ENCODE results near the gene PIP5K1B.
"Not testable (repeated sequence)": the region's sequence is repeated elsewhere in the genome, so short reads cannot be mapped to it uniquely, and the experiment has no call there.

Gene PIP5K1B

DNA sequence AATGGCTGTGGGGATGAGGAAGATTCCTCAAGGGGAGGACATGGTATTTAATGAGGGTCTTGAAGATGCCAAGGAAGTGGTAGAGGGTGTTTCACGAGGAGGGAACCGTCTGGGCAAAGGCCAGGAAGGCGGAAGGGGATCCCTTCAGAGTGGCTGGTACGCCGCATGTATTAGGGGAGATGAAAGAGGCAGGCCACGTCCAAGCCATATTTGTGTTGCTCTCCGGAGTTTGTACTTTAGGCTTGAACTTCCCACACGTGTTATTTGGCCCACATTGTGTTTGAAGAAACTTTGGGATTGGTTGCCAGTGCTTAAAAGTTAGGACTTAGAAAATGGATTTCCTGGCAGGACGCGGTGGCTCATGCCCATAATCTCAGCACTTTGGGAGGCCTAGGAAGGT is 331.8 kb downstream of the PIP5K1B start:
- DNase-seq, result no peak

GRCh38 chr9:69040646-69041045 is 335.6 kb downstream of the PIP5K1B start:
- no peak for DNase-seq

DNA sequence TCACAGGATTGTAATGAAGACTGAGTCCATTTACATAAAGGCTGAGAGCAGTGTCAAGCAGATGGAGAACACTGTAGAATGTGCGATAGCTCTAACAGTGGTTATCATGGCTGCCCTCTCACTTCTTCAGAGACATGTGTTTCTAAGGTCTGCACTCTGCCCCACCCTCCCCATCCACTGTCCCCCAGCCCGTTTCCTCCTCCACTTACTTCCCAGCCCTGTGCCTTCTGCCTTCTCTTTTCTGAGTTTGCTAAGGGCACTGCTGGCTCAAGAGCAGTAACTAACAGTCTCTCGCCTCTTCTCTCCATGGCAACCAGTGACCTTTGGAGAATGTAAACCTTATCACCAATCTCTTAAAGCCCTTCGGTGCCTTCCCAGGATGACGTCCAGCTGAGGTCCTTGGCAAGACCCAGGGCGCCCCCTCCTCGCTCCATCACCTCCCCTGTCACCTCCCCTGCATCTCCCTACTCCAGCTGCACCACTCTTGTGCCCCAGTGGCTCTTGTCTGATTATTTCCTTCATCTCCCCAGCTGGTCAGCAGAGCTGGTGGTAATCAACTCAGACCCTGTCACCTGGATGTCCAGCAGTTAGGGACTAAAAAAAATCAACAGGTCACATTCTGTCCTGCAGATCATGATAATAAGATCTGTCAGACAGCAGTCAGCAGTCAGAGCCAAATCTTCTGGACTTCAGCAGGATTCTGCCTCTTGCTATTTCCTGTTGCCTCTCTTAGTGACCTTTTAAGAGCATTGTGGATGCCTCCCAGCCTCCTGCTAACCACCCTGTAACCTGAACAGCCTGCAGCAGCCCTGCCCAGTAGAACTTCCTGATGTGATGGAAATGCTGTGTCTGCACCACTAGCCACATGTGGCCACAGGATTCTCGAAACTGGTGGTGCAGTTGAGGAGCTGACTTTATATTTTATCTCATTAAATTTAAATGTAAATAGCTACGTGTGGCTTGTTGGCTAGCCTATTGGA is 339.5 kb downstream of the PIP5K1B start:
- no peak for DNase-seq

DNA sequence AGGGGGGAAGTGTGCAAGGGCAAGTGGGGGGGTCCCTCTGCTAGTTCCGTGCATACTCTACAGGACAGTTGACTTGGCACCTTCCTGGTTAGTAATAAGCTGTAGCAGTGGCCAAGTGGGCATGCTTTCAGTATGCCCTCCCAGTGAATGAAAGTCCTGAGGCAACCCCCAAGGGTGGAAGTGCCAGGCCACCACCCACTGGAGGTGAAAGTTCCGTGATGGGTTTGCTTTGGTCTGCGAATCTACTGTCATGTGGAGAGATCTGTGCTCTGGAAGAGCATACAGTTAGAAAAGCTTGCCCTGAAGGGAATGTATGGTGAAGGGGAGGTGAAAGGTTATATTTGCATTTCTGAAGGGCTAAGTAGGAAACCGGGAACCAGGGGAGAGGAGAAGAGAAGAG is 340.8 kb downstream of the PIP5K1B start:
- DNase-seq, result no peak

DNA sequence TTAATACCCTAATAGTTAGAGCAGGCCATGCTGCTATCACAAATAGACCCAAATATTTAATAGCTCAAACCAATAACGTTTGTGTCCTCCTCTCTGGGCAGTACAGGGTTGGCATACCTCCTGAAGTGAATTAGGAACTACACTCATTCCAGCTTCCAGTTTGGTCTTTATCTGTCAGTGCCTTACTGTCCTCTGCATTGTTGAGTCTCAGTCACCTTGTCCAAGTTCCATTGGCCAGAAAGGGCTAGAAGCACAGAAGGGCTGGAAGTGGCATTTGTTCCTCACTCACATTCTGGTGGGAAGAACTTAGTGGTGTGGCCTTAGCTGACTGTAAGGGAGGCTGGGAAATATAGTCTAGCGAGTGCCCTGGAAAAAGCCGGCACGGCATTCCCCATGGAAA is 341.7 kb downstream of the PIP5K1B start:
- no peak for DNase-seq

GRCh38 chr9:69047371-69047770 is 342.3 kb downstream of the PIP5K1B start:
- no peak for DNase-seq

DNA sequence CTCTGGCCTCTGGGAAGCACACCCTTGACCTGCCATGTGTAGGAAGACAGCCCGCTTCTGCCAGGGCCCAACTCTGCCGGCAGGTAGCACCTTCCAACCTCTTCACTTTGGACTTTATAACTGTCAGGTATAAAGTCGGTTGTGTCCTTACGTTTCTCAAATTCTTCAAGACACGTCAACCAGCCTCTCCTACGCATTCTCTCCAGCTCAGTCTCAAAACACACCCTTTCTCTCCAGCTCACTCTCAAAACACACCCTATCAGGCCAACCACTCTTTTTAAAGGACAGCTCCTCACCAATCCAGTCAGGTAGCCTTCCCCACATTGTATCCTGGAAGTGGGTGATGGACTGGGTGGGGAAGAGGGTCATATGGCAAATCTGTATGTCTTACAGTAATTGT is 344.1 kb downstream of the PIP5K1B start:
- no peak for DNase-seq

GRCh38 chr9:69050936-69051335 is 345.9 kb downstream of the PIP5K1B start:
- not testable (repeated sequence) for DNase-seq

DNA sequence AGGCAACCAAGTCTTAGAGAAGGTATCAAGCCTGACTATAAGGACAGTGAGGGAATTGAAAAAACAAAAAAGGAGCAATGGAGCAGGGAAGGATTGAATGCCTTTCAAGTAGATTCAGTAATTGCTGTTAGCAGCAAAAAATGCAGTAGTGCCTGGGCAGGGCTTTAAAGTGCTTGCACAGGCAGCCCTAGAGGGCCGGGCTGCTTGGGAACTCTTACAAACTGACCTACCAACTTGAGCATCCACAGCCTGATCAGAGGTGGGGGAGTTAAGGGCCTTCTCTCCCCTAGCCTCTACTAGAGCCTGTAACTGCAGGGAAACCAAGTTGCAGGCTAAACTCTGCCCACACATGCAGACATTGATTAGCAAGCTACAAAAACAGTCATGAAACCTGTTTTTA is 349.9 kb downstream of the PIP5K1B start:
- no peak for DNase-seq

GRCh38 chr9:69056191-69056815 is 351.3 kb downstream of the PIP5K1B start:
- DNase-seq, result no peak

GRCh38 chr9:69058101-69058500 is 353.1 kb downstream of the PIP5K1B start:
- no peak for DNase-seq
